HG03442 (cell line): ENCODE measurements around the gene TCF4.

Experiments
- ATAC-seq: cut with Tn5 transposase; IDR thresholded peaks from one replicate; pipeline ENCODE4 v1.9.1; 2021; ENCODE audit warnings: mild to moderate bottlenecking, moderate library complexity; ENCODE audit not compliant: unreplicated experiment

TCF4 gene

GRCh38 chr18:55336438-55337100, 251.4 kb downstream of the TCF4 start:
- ATAC-seq = no peak

DNA sequence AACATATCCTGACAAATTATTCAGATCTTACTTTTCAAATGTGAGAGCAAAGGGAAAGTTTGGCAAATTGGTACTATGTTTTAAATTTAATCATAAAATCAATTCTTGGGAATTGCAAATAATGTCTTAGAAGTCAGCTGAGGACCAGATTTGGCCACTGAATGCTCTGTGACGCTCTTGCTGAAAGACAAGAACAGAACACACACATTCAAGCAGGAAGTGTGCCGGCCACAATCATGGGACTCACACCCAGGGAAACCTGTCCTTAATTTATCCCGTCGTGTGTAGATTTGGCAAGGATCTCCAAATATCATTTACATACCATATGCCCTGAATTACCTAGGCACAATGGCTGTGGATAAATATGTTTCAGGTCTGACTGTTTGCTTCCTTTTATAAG, 253.1 kb downstream of the TCF4 start:
- ATAC-seq = no peak

DNA sequence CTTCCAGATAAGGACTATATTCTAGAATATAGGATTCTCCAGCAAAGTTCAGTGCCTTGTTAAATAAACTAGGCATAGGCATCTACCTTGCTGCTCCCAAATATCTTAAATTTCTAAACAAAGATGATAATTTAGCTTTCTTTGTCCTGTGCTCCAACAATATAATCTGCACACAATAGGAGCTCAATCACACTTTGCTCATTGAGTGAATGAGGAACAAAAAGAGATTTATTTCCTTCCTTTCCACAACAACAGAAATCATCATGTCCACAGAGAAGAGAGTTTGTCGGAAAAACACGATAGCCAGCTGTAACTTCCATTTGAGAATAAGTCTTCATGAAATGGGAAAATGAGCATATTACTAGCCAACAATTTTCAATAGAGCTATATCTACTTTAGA, 256.7 kb downstream of the TCF4 start:
- no peak for ATAC-seq

- no peak for ATAC-seq
These were observed 259.7 kb downstream of the TCF4 start for GRCh38 chr18:55328301-55328700.

DNA sequence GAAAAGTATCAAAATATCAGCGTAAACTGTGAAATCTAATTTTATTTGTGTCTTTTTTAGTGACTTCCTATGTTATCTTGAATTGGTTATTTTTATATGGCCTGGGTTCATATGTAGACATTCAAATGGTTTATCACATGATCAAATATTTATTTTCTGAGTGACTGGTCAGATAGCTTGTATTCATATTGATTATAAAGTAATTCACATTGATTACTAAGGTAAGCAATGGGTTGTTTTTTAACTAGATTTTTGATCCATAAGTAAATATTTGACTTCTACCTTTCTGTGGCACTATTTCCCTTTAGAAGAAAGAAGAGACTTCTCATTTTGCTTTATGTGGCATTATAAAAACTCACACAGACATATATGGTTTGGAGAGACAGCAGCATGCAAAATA, 260.5 kb downstream of the TCF4 start:
- ATAC-seq = no peak

DNA sequence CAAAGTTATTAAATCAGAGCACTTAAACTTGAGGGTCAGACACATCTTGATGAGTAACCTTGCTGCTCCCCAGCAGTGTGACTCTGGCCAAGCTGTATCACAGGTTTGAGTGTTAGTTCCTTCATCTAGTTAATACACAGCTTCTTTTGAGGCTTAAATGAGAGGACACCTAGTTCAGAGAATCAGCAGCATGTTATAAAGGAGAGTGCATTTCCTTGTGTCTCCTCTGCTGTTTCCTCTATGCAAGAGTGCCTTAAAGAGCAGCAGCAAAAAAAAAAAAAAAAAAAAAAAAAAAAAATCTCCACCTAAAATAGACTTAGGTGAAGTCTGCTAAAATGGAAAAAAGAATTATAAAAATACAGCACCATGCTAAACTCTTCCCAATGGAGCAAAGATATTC, 261.9 kb downstream of the TCF4 start:
- no peak for ATAC-seq

- ATAC-seq = no peak
These were observed 263.8 kb downstream of the TCF4 start for GRCh38 chr18:55324166-55324565.

- no peak for ATAC-seq
These were observed 264.7 kb downstream of the TCF4 start for GRCh38 chr18:55323051-55323994.

GRCh38 chr18:55322178-55322735, 265.7 kb downstream of the TCF4 start:
- ATAC-seq = peak; percentile 64

GRCh38 chr18:55321265-55322177, 266.5 kb downstream of the TCF4 start:
- peak; percentile 57 for ATAC-seq

DNA sequence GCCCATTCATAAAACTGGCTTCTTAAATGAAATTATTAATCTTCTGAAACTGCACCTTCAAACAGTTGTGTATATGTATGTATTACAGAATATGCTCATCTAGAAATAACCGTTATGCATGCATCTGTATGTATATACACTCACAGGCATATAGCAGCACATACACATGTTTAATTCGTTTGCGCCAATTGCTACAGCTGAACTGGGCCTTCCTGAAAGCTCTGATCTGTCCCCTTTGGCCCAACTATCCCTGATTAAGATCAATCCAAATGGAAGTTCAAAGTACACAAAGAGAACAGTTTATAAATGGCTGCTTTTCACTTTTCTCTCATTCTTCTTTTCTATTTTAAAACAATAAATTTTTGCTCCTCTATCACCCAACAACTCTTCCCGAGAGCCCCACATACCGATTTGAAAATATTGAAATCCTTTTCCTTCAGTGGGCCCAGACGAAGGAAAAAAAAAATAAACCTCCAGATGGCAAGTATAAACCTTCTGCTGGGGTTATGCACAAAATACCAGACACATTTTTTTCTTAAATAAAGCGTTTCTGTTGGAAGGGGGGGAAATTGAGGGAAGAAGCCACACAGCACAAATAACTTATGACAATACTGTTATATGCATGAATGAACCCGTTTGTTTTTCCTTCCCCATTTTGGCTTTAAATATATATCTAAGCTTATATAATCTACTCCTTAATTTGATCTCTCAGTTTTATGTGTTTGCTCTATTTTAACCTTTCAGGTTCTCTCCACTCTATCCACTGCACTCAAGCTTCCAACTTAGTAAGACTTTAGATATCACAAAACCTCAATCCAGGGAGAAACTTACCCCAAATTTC, 267.3 kb downstream of the TCF4 start:
- ATAC-seq = no peak

GRCh38 chr18:55319459-55320193, 268.4 kb downstream of the TCF4 start:
- no peak for ATAC-seq

DNA sequence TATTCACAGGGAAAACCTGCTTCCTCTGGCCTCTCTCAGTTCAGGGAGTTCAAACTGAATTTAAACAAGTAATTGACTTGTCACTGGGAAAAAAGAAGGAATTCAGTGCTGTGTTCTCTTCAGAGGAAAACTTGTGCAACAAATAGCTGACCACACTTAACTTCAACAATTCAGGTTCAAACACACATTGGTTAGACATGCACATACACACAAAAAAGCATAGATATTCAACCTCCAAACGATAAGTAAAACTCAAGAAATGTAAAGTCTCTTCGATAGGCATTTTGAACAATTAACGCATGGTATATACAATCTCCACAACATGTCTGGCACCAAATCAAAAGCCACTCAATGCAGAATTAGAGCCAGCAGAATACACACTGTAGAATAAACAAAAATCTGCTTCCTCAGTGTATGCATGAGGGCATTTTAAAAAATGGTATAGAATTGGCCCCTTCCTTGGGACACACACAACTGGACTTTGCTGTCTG, 269.0 kb downstream of the TCF4 start:
- no peak for ATAC-seq

- no peak for ATAC-seq
These were observed 270.1 kb downstream of the TCF4 start for GRCh38 chr18:55317864-55318263.

DNA sequence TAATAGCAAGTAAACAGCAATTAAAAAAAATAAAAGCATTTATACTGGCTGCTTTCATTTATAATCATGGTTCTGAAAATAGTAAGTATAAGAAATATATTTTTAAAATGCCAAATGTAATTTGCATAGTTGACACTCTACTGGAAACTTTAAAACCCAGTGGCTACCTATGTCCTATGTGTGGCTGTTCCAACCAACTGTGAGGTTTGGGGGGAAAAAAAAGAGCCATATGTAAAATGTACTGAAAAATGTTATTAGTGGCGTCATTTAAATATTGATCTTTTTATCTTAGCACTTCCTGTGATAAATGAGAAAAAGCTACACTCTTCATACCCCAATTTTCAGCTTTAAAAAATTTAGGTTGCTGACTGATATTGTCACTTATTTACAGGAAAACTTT, 270.7 kb downstream of the TCF4 start:
- ATAC-seq = no peak

DNA sequence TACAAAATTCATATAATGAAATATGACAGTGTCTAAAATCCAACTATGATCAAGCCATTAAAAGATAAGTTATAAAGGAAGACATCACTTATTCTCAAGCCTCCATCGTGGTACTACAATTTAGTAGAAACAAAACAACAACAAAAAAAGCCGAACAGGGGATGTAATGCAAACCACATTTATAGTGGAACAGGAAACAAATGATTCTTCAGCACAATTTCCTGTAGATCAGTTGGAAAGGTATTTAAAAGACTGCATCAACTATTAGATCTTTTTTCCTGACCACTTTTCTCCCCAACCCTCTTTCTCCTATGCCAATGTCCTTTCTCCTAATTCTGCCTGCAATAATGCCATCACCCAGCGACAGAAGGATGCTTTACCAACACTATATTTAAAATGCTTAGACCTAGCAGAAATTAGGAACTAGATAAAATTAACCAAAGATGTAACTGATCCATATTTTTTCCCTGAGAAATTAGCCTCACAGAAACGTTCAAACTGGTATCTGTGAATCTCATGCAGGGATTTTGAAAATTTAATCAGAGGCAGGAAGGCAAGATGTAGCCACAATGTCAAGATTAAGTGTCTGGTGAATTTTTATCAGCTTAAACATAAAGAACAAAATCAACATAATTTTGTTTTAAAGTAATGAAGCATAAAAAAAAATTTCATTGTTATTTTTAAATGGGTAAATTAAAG, 271.4 kb downstream of the TCF4 start:
- ATAC-seq = no peak

DNA sequence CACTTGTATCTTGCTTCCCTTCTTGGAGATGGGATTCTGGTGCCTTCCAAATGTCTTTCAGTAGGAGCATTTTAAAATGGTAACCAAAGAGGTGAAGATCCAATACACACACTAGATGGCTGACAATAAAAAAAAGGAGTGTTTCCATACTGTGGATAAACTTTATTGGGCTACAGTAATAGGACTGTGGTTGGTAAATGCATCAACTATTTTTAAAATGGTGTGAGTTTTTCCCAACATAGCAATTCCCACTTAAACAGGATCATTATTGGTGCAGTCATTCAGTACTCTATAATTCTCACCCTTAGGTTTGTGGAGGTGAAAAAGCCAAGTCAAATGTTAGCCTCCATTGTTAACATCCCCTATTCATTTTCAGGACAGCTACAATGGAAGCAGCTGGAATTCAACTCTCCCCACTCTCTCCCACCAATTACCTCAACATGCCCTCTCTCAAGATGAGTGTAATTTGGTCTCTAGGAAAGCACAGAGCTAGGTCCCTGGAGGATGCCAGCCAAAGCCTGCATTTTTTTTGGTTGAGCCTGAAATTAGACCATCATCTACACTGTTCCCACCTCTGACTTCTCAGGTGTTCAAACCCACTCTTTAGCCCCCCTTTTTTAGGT, 273.3 kb downstream of the TCF4 start:
- no peak for ATAC-seq

- ATAC-seq = no peak
These were observed 274.0 kb downstream of the TCF4 start for GRCh38 chr18:55314031-55314430.
